Astrocyte (in vitro differentiated cells and primary cell): ENCODE data around the gene EPN3.

Source experiments
- EZH2 ChIP-seq: IDR thresholded peaks from 2 replicates; pipeline ENCODE4 v1.6.1; 2012; ENCODE audit warnings: mild to moderate bottlenecking, low read length, inconsistent platforms; ENCODE audit not compliant: insufficient read depth
- TF ChIP-seq, protein P1 (sequence below): IDR thresholded peaks from 2 replicates; pipeline ENCODE4 v1.5.1; 2011; ENCODE audit warnings: low read depth, mild to moderate bottlenecking, inconsistent platforms, low read length, moderate library complexity; ENCODE audit not compliant: insufficient read depth

DNA sequence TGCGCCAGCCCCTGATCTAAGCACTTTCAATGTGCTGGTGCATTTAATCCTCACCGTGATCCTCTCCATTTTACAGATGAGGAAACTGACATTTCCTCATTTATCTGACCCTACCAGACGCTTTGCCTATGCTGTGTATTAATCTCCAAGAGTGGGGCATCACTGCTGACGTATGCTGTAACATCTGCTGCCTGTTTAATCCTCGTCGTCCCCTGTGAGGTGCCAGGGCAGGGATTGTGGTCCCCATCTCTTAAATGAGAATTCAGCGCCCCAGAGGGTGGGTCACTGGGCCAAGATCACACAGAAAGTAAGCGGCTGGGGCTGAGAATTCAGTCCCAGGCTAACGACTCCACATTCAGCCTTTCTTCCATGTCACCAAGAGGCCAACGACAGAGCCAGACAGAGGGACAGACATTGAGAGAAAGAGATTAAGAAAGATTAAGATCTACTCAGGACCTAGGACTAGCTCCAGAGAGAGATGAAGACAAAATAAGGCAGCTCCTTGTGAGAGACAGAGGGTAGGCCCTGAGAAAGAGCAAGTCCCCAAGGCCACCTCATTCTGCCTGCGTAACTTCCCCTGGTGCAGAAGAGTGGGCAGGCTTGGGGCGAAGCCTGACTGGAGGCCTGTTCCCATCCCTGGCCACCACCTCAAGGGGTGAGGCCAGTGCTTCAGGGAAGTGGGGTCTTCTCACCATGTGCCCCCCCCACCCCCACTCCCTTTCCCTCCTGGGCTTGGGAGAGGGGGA lies 41.5 kb downstream of the EPN3 start:
- TF ChIP-seq EZH2: no peak
- TF ChIP-seq, protein P1, sequence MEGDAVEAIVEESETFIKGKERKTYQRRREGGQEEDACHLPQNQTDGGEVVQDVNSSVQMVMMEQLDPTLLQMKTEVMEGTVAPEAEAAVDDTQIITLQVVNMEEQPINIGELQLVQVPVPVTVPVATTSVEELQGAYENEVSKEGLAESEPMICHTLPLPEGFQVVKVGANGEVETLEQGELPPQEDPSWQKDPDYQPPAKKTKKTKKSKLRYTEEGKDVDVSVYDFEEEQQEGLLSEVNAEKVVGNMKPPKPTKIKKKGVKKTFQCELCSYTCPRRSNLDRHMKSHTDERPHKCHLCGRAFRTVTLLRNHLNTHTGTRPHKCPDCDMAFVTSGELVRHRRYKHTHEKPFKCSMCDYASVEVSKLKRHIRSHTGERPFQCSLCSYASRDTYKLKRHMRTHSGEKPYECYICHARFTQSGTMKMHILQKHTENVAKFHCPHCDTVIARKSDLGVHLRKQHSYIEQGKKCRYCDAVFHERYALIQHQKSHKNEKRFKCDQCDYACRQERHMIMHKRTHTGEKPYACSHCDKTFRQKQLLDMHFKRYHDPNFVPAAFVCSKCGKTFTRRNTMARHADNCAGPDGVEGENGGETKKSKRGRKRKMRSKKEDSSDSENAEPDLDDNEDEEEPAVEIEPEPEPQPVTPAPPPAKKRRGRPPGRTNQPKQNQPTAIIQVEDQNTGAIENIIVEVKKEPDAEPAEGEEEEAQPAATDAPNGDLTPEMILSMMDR: no peak
